ENCODE results near the gene RAC2. TPM values are rescaled to one million over a fixed set of nuclear protein-coding genes. Genes with fewer than 3 reads are reported as not detected.

RAC2 gene
- total RNA-seq, 1 donor from 2014 or later = 107 TPM

- intact Hi-C loops (cut with DNase I) = no loop called here
- no peak overlapping the region for H3K27ac ChIP-seq
- ATAC-seq (peak; percentile 51), DNase-seq (no peak)
- no peaks in the 10 kb centered on the region for H3K27me3 ChIP-seq
- no peak overlapping the region for H3K4me3 ChIP-seq
- no peaks in the 10 kb centered on the region for H3K9me3 ChIP-seq
- no peaks in the 10 kb centered on the region for H3K36me3 ChIP-seq
- TF ChIP-seq CTCF (IDR thresholded peaks at IDR 0.05) = no peak
- peaks cover 12% of the 10 kb centered on the region for H3K4me1 ChIP-seq
These were observed 27.0 kb upstream of the RAC2 start for GRCh38 chr22:37270928-37271650.

- H3K9me3 ChIP-seq = no peaks in the 10 kb centered on the region
- H3K4me3 ChIP-seq = no peak overlapping the region
- H3K27me3 ChIP-seq = no peaks in the 10 kb centered on the region
- no peak overlapping the region for H3K27ac ChIP-seq
- no peaks in the 10 kb centered on the region for H3K36me3 ChIP-seq
- ATAC-seq = peak; percentile 21
- peaks cover 12% of the 10 kb centered on the region for H3K4me1 ChIP-seq
- no peak for TF ChIP-seq CTCF (IDR thresholded peaks at IDR 0.05)
- DNase-seq = no peak
- intact Hi-C loops (cut with DNase I) = no loop called here
These were observed 26.0 kb upstream of the RAC2 start for GRCh38 chr22:37269936-37270678.

- peak; percentile 29 for ATAC-seq
- Histone ChIP-seq H3K9me3 (no peaks in the 10 kb centered on the region), H3K27ac (peak overlapping the region; percentile 69), H3K4me3 (peak overlapping the region; percentile 36), H3K36me3 (no peaks in the 10 kb centered on the region), H3K4me1 (peaks cover 12% of the 10 kb centered on the region), H3K27me3 (no peaks in the 10 kb centered on the region)
- intact Hi-C loops (cut with DNase I) = no loop called here
- no peak for TF ChIP-seq CTCF (IDR thresholded peaks at IDR 0.05)
- peak; percentile 57 for DNase-seq
These were observed 23.8 kb upstream of the RAC2 start for GRCh38 chr22:37267661-37268413.

- H3K4me1 ChIP-seq = peaks cover 12% of the 10 kb centered on the region
- intact Hi-C loops (cut with DNase I) = no loop called here
- no peaks in the 10 kb centered on the region for H3K9me3 ChIP-seq
- peak; percentile 82 for TF ChIP-seq CTCF (IDR thresholded peaks at IDR 0.05)
- peak overlapping the region; percentile 36 for H3K4me3 ChIP-seq
- no peaks in the 10 kb centered on the region for H3K27me3 ChIP-seq
- H3K36me3 ChIP-seq = no peaks in the 10 kb centered on the region
- DNase-seq = peak; percentile 76
- H3K27ac ChIP-seq = peak overlapping the region; percentile 69
- peak; percentile 83 for ATAC-seq
These were observed 23.1 kb upstream of the RAC2 start for GRCh38 chr22:37267135-37267587.

GRCh38 chr22:37266581-37267134 lies 22.6 kb upstream of the RAC2 start:
- H3K9me3 ChIP-seq = no peaks in the 10 kb centered on the region
- H3K4me1 ChIP-seq = peaks cover 12% of the 10 kb centered on the region
- H3K27ac ChIP-seq = peak overlapping the region; percentile 69
- DNase-seq = peak; percentile 60
- no peaks in the 10 kb centered on the region for H3K36me3 ChIP-seq
- TF ChIP-seq CTCF (IDR thresholded peaks at IDR 0.05) = no peak
- peak; percentile 27 for ATAC-seq
- H3K27me3 ChIP-seq = no peaks in the 10 kb centered on the region
- H3K4me3 ChIP-seq = peak overlapping the region; percentile 36
- intact Hi-C loops (cut with DNase I) = no loop called here

Measured in upper lobe of right lung (tissue), 1 donor.